IgD-negative memory B cell (primary cell): Measurements from ENCODE around the gene KRT83. TPM values are rescaled to one million over a fixed set of nuclear protein-coding genes. Genes with fewer than 3 reads are reported as not detected.

Experiments
- H3K27ac Mint-ChIP-seq, 3 donors: one replicate each; pipeline ENCODE4 v1.8.0; 2020 to 2022; ENCODE audit warnings: mild to moderate bottlenecking in 3 of 3, mixed read lengths in 3 of 3, moderate library complexity in 1 of 3
- H3K27me3 Mint-ChIP-seq: one replicate; pipeline ENCODE4 v1.8.0; 2021; ENCODE audit warnings: mixed read lengths
- H3K36me3 Mint-ChIP-seq: one replicate; pipeline ENCODE4 v1.8.0; 2020; ENCODE audit warnings: mild to moderate bottlenecking, mixed read lengths
- H3K4me1 Mint-ChIP-seq, 3 donors: one replicate each; pipeline ENCODE4 v1.8.0; 2020 to 2022; ENCODE audit warnings: mixed read lengths in 3 of 3, mild to moderate bottlenecking in 1 of 3
- H3K4me3 Mint-ChIP-seq, 4 donors: one replicate each; pipeline ENCODE4 v1.8.0; 2020 to 2022; ENCODE audit warnings: mild to moderate bottlenecking in 4 of 4, mixed read lengths in 4 of 4, moderate library complexity in 3 of 4
- H3K9me3 Mint-ChIP-seq, 3 donors: one replicate each; pipeline ENCODE4 v1.8.0; 2020 to 2021; ENCODE audit warnings: mixed read lengths in 3 of 3, mild to moderate bottlenecking in 1 of 3
- polyA plus RNA-seq: library from polyadenylated mRNA; unstranded; fragments of 300-500 nt; fragmentation: Illumina TruSeq; gene quantifications from one replicate; pipeline ENCODE4 v1.2.3, GENCODE V29; 2021

Gene KRT83
- polyA plus RNA-seq, 1 donor from 2014 or later: not detected

- H3K27me3 Mint-ChIP-seq: peaks cover 21% of the 10 kb centered on the region
- no peaks in the 10 kb centered on the region for H3K9me3 Mint-ChIP-seq
- peaks cover 2% of the 10 kb centered on the region for H3K36me3 Mint-ChIP-seq
- H3K4me3 Mint-ChIP-seq: no peak overlapping the region
- no peak overlapping the region for H3K27ac Mint-ChIP-seq
- peaks cover 0 to 1% (median 0%) of the 10 kb centered on the region in 3 donors for H3K4me1 Mint-ChIP-seq
Observed at GRCh38 chr12:52280319-52280795, 40.8 kb downstream of the KRT83 start.

- H3K27ac Mint-ChIP-seq: no peak overlapping the region
- H3K4me1 Mint-ChIP-seq: peaks cover 0 to 1% (median 0%) of the 10 kb centered on the region in 3 donors
- no peaks in the 10 kb centered on the region for H3K9me3 Mint-ChIP-seq
- peaks cover 21% of the 10 kb centered on the region for H3K27me3 Mint-ChIP-seq
- H3K4me3 Mint-ChIP-seq: no peak overlapping the region
- H3K36me3 Mint-ChIP-seq: peaks cover 2% of the 10 kb centered on the region
Observed at GRCh38 chr12:52279422-52280318, 41.5 kb downstream of the KRT83 start.

- Mint-ChIP-seq H3K27me3 (peaks cover 21% of the 10 kb centered on the region), H3K27ac (no peak overlapping the region), H3K9me3 (no peaks in the 10 kb centered on the region), H3K4me1 (peaks cover 0 to 1% (median 0%) of the 10 kb centered on the region in 3 donors), H3K36me3 (peaks cover 2% of the 10 kb centered on the region), H3K4me3 (peak overlapping the region in 1 of 4 donors; percentile 35)
Observed at GRCh38 chr12:52278575-52279421, 42.4 kb downstream of the KRT83 start.

GRCh38 chr12:52277486-52278245, 43.5 kb downstream of the KRT83 start:
- Mint-ChIP-seq H3K4me3 (no peak overlapping the region), H3K4me1 (peaks cover 0 to 1% (median 0%) of the 10 kb centered on the region in 3 donors), H3K27ac (no peak overlapping the region), H3K36me3 (peaks cover 2% of the 10 kb centered on the region), H3K27me3 (peaks cover 17% of the 10 kb centered on the region), H3K9me3 (no peaks in the 10 kb centered on the region)

- Mint-ChIP-seq H3K36me3 (peaks cover 2% of the 10 kb centered on the region), H3K27ac (no peak overlapping the region), H3K4me1 (peaks cover 0 to 1% (median 0%) of the 10 kb centered on the region in 3 donors), H3K27me3 (peaks cover 19% of the 10 kb centered on the region), H3K9me3 (no peaks in the 10 kb centered on the region), H3K4me3 (no peak overlapping the region)
Observed at GRCh38 chr12:52275686-52276085, 45.5 kb downstream of the KRT83 start.

- H3K4me3 Mint-ChIP-seq: no peak within 1 kb of the TSS
Observed at GRCh38 chr12:52274521-52275120, 46.6 kb downstream of the KRT83 start, which contains the start of gene KRT86. Gene KRT86 (plus strand): TSS chr12:52274645. CDS start chr12:52301917, 27,272 bp downstream.

GRCh38 chr12:52271158-52271557, 50.0 kb downstream of the KRT83 start:
- Mint-ChIP-seq H3K9me3 (no peaks in the 10 kb centered on the region), H3K27me3 (peaks cover 5% of the 10 kb centered on the region), H3K4me1 (no peaks in the 10 kb centered on the region), H3K36me3 (no peaks in the 10 kb centered on the region), H3K27ac (no peak overlapping the region), H3K4me3 (no peak overlapping the region)

More at GRCh38 chr12:52274521-52275120, 46.6 kb downstream of the KRT83 start, which contains the start of gene KRT86:
- Mint-ChIP-seq H3K4me1 (peaks cover 0 to 1% (median 0%) of the 10 kb centered on the region in 3 donors), H3K27me3 (peaks cover 12% of the 10 kb centered on the region), H3K9me3 (no peaks in the 10 kb centered on the region), H3K27ac (no peak within 1 kb of the TSS), H3K36me3 (peaks cover 1% of the 10 kb centered on the region)

- Mint-ChIP-seq H3K4me1 (peaks cover 0 to 3% (median 0%) of the 10 kb centered on the region in 3 donors), H3K27ac (no peak overlapping the region), H3K4me3 (no peak overlapping the region), H3K27me3 (peaks cover 3% of the 10 kb centered on the region), H3K36me3 (no peaks in the 10 kb centered on the region), H3K9me3 (no peaks in the 10 kb centered on the region)
Observed at GRCh38 chr12:52270541-52271070, 50.6 kb downstream of the KRT83 start.

- Mint-ChIP-seq H3K4me1 (peaks cover 0 to 3% (median 0%) of the 10 kb centered on the region in 3 donors), H3K4me3 (no peak overlapping the region), H3K27ac (no peak overlapping the region), H3K36me3 (no peaks in the 10 kb centered on the region), H3K9me3 (no peaks in the 10 kb centered on the region), H3K27me3 (peaks cover 3% of the 10 kb centered on the region)
Observed at GRCh38 chr12:52268212-52268611, 53.0 kb downstream of the KRT83 start.

GRCh38 chr12:52267699-52268098, 53.5 kb downstream of the KRT83 start:
- no peaks in the 10 kb centered on the region for H3K36me3 Mint-ChIP-seq
- peaks cover 3% of the 10 kb centered on the region for H3K27me3 Mint-ChIP-seq
- peaks cover 0 to 3% (median 0%) of the 10 kb centered on the region in 3 donors for H3K4me1 Mint-ChIP-seq
- H3K27ac Mint-ChIP-seq: no peak overlapping the region
- no peak overlapping the region for H3K4me3 Mint-ChIP-seq
- H3K9me3 Mint-ChIP-seq: peaks cover 0 to 1% (median 0%) of the 10 kb centered on the region in 3 donors

GRCh38 chr12:52267266-52267665, 53.9 kb downstream of the KRT83 start:
- peaks cover 3% of the 10 kb centered on the region for H3K27me3 Mint-ChIP-seq
- no peaks in the 10 kb centered on the region for H3K36me3 Mint-ChIP-seq
- H3K27ac Mint-ChIP-seq: no peak overlapping the region
- H3K4me1 Mint-ChIP-seq: peaks cover 0 to 3% (median 0%) of the 10 kb centered on the region in 3 donors
- H3K9me3 Mint-ChIP-seq: peaks cover 0 to 2% (median 0%) of the 10 kb centered on the region in 3 donors
- no peak overlapping the region for H3K4me3 Mint-ChIP-seq

- Mint-ChIP-seq H3K27me3 (peaks cover 6% of the 10 kb centered on the region), H3K36me3 (no peaks in the 10 kb centered on the region), H3K4me3 (peak overlapping the region in 1 of 4 donors; percentile 61), H3K27ac (no peak overlapping the region), H3K9me3 (peaks cover 0 to 4% (median 2%) of the 10 kb centered on the region in 3 donors), H3K4me1 (peaks cover 0 to 3% (median 0%) of the 10 kb centered on the region in 3 donors)
Observed at GRCh38 chr12:52266514-52266913, 54.7 kb downstream of the KRT83 start.

GRCh38 chr12:52264435-52264825, 56.8 kb downstream of the KRT83 start:
- Mint-ChIP-seq H3K9me3 (peaks cover 0 to 4% (median 2%) of the 10 kb centered on the region in 3 donors), H3K4me1 (peaks cover 0 to 3% (median 0%) of the 10 kb centered on the region in 3 donors), H3K27ac (no peak overlapping the region), H3K4me3 (no peak overlapping the region), H3K27me3 (peaks cover 12% of the 10 kb centered on the region), H3K36me3 (no peaks in the 10 kb centered on the region)
